HepG2 (cell line): Measurements from ENCODE around the gene VRK3. TPM values are rescaled to one million over a fixed set of nuclear protein-coding genes. Genes with fewer than 3 reads are reported as not detected.
A peak's percentile ranks its signal among the peaks of the same experiment; 100 is the strongest.

Source experiments
- CAMTA2 ChIP-seq: sonication (generic); formaldehyde crosslinking; IDR thresholded peaks from 2 replicates; pipeline ENCODE4 v1.4.0; 2020; ENCODE audit warnings: mild to moderate bottlenecking, missing genetic modification reagents, borderline replicate concordance
- GTF2F1 ChIP-seq: fragments of 150-350 bp; IDR thresholded peaks from 2 replicates; pipeline ENCODE4 v1.6.1; 2014; ENCODE audit warnings: low read length
- HMG20B ChIP-seq: conservative IDR thresholded peaks from 2 replicates; pipeline ENCODE4 v1.6.1; 2016; ENCODE audit warnings: missing genetic modification reagents, missing compliant biosample characterization
- IKZF1 ChIP-seq: fragments of 450-650 bp; IDR thresholded peaks from 2 replicates; pipeline ENCODE4 v1.7.1; 2016
- ISX ChIP-seq: sonication (generic); formaldehyde crosslinking; conservative IDR thresholded peaks from 2 replicates; pipeline ENCODE4 v1.5.0; 2020; ENCODE audit warnings: missing genetic modification reagents
- MED8 ChIP-seq: sonication (generic); formaldehyde crosslinking; IDR thresholded peaks from 2 replicates; pipeline ENCODE4 v1.8.1; 2023; ENCODE audit warnings: mild to moderate bottlenecking, missing genetic modification reagents; ENCODE audit not compliant: insufficient replicate concordance
- NKX3-1 ChIP-seq: sonication (generic); formaldehyde crosslinking; IDR thresholded peaks from 2 replicates; pipeline ENCODE4 v1.5.0; 2020; ENCODE audit warnings: missing genetic modification reagents
- RAD51 ChIP-seq: fragments of 450-650 bp; IDR thresholded peaks from 2 replicates; pipeline ENCODE4 v1.6.1; 2016; ENCODE audit warnings: borderline replicate concordance
- RXRB ChIP-seq: IDR thresholded peaks from 2 replicates; pipeline ENCODE4 v1.6.1; 2016; ENCODE audit warnings: borderline replicate concordance, missing genetic modification reagents, missing compliant biosample characterization
- SIX4 ChIP-seq: sonication (generic); formaldehyde crosslinking; IDR thresholded peaks from 2 replicates; pipeline ENCODE4 v1.4.0; 2020; ENCODE audit warnings: missing genetic modification reagents
- SSRP1 ChIP-seq: IDR thresholded peaks from 2 replicates; pipeline ENCODE4 v1.6.1; 2016; ENCODE audit warnings: control low read depth
- ZNF607 ChIP-seq: sonication (generic); formaldehyde crosslinking; IDR thresholded peaks from 2 replicates; pipeline ENCODE4 v1.5.1; 2020; ENCODE audit warnings: missing genetic modification reagents, mild to moderate bottlenecking, borderline replicate concordance
- ZNF616 ChIP-seq: sonication (generic); formaldehyde crosslinking; IDR thresholded peaks from 2 replicates; pipeline ENCODE4 v1.5.0; 2020; ENCODE audit warnings: low read depth, mild to moderate bottlenecking, missing genetic modification reagents
- ZNF766 ChIP-seq: sonication (generic); formaldehyde crosslinking; IDR thresholded peaks from 2 replicates; pipeline ENCODE4 v1.5.0; 2020; ENCODE audit warnings: missing genetic modification reagents, borderline replicate concordance
- ZSCAN9 ChIP-seq: IDR thresholded peaks from 2 replicates; pipeline ENCODE4 v1.6.1; 2016; ENCODE audit warnings: borderline replicate concordance
- polyA plus RNA-seq, 8 experiments: library from polyadenylated mRNA; depleted of rRNA in 3 of 8; stranded (reverse) in 7 of 8; unstranded in 1 of 8; fragments of >200 nt; fragmentation: Illumina TruSeq in 4 of 8; extraction: Trizol in 4 of 8; gene quantifications; 2 replicates each; pipeline versions ENCODE4 v1.2.1 to v1.2.3, GENCODE V29; 2011 to 2016; ENCODE audit warnings: low read depth in 4 of 8, missing spikeins in 1 of 8, mixed read lengths in 1 of 8; ENCODE audit not compliant: insufficient read depth in 1 of 8
- total RNA-seq, 5 experiments: library from RNA; depleted of rRNA; stranded (reverse); fragments of >200 nt; fragmentation: Illumina TruSeq; extraction: Trizol; gene quantifications; 2 replicates each; pipeline ENCODE4 v1.2.3, GENCODE V29; 2016; ENCODE audit warnings: low read depth in 1 of 5
- TF ChIP-seq, protein P1 (sequence below): sonication (generic); formaldehyde crosslinking; IDR thresholded peaks from 2 replicates; pipeline ENCODE4 v1.4.0; 2020; ENCODE audit warnings: missing genetic modification reagents
- TF ChIP-seq, protein P2 (sequence below): sonication (generic); formaldehyde crosslinking; conservative IDR thresholded peaks from 2 replicates; pipeline ENCODE4 v1.8.0; 2022; ENCODE audit warnings: missing genetic modification reagents
- TF ChIP-seq, protein P3 (sequence below): IDR thresholded peaks from 2 replicates; pipeline ENCODE4 v1.6.1; 2018; ENCODE audit warnings: missing genetic modification reagents, mild to moderate bottlenecking, missing compliant biosample characterization
- TF ChIP-seq, protein P4 (sequence below): sonication (generic); formaldehyde crosslinking; IDR thresholded peaks from 2 replicates; pipeline ENCODE4 v1.4.0; 2020; ENCODE audit warnings: missing genetic modification reagents
- TF ChIP-seq, protein P5 (sequence below): sonication (generic); formaldehyde crosslinking; IDR thresholded peaks from 2 replicates; pipeline ENCODE4 v1.8.1; 2023; ENCODE audit warnings: missing genetic modification reagents, mild to moderate bottlenecking, borderline replicate concordance

Gene VRK3
- total and polyA plus RNA-seq, 2 of the 13 experiments (the other 11 are each of a cell fraction or from before 2014, with no cell fraction given), result 23.8 to 28.3 TPM

DNA sequence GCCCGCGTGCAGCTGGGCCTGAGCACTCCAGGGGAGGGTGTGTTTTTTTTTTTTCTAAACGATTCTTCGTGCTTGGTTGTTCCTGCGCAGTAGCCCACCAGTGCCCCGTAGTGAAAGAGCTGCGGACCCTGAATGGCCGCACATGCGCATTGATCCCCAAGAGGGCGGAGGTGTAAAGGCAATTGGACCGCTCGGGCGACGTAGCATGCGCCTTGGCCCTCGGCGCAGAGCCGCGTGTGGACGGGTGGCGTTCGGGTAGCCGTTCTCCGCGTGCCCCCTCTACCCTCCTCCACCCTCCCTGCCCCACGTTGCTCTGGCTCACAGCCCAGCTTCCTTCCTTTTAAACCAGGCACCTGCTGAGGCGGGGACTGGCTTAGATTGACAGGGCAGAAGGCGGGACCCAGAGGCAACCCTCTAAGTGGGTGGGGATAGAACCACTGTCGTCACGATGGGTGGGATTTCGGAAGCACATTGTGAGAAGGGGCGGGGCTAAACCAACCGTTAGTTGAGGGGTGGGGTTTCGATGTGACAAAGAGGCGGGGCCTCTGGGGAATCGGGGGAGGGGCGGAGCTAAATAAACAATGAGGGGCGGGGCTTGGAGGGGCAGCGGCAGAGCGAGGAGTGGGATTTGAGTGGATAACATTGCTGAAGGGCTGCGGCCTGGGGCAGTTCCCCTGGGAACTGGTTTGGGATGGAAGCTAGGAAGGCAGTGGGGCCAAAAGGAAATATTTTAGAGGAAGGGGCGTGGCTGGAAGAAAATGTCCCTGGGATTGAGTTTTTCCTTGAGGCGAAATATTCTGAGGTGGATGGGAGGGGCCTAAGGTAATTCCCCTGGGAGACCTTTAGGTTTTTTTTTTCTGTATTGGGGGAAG, 95.3 kb downstream of the VRK3 start (continued):
- TF ChIP-seq, protein P1, sequence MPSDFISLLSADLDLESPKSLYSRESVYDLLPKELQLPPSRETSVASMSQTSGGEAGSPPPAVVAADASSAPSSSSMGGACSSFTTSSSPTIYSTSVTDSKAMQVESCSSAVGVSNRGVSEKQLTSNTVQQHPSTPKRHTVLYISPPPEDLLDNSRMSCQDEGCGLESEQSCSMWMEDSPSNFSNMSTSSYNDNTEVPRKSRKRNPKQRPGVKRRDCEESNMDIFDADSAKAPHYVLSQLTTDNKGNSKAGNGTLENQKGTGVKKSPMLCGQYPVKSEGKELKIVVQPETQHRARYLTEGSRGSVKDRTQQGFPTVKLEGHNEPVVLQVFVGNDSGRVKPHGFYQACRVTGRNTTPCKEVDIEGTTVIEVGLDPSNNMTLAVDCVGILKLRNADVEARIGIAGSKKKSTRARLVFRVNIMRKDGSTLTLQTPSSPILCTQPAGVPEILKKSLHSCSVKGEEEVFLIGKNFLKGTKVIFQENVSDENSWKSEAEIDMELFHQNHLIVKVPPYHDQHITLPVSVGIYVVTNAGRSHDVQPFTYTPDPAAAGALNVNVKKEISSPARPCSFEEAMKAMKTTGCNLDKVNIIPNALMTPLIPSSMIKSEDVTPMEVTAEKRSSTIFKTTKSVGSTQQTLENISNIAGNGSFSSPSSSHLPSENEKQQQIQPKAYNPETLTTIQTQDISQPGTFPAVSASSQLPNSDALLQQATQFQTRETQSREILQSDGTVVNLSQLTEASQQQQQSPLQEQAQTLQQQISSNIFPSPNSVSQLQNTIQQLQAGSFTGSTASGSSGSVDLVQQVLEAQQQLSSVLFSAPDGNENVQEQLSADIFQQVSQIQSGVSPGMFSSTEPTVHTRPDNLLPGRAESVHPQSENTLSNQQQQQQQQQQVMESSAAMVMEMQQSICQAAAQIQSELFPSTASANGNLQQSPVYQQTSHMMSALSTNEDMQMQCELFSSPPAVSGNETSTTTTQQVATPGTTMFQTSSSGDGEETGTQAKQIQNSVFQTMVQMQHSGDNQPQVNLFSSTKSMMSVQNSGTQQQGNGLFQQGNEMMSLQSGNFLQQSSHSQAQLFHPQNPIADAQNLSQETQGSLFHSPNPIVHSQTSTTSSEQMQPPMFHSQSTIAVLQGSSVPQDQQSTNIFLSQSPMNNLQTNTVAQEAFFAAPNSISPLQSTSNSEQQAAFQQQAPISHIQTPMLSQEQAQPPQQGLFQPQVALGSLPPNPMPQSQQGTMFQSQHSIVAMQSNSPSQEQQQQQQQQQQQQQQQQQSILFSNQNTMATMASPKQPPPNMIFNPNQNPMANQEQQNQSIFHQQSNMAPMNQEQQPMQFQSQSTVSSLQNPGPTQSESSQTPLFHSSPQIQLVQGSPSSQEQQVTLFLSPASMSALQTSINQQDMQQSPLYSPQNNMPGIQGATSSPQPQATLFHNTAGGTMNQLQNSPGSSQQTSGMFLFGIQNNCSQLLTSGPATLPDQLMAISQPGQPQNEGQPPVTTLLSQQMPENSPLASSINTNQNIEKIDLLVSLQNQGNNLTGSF (CRISPR knock-in tag), result no peak; the same call in none of the 2 replicates
- TF ChIP-seq, protein P2, sequence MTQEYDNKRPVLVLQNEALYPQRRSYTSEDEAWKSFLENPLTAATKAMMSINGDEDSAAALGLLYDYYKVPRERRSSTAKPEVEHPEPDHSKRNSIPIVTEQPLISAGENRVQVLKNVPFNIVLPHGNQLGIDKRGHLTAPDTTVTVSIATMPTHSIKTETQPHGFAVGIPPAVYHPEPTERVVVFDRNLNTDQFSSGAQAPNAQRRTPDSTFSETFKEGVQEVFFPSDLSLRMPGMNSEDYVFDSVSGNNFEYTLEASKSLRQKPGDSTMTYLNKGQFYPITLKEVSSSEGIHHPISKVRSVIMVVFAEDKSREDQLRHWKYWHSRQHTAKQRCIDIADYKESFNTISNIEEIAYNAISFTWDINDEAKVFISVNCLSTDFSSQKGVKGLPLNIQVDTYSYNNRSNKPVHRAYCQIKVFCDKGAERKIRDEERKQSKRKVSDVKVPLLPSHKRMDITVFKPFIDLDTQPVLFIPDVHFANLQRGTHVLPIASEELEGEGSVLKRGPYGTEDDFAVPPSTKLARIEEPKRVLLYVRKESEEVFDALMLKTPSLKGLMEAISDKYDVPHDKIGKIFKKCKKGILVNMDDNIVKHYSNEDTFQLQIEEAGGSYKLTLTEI (CRISPR knock-in tag), result no peak
- peak; percentile 97 for TF ChIP-seq SSRP1
- TF ChIP-seq SIX4, result peak; percentile 33; the same call in 1 of the 2 replicates
- no peak for TF ChIP-seq CAMTA2 (CRISPR knock-in tag)
- no peak for TF ChIP-seq MED8
- TF ChIP-seq, protein P3, sequence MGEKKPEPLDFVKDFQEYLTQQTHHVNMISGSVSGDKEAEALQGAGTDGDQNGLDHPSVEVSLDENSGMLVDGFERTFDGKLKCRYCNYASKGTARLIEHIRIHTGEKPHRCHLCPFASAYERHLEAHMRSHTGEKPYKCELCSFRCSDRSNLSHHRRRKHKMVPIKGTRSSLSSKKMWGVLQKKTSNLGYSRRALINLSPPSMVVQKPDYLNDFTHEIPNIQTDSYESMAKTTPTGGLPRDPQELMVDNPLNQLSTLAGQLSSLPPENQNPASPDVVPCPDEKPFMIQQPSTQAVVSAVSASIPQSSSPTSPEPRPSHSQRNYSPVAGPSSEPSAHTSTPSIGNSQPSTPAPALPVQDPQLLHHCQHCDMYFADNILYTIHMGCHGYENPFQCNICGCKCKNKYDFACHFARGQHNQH (CRISPR knock-in tag), result peak; percentile 67; the same call in 1 of the 2 replicates
- peak; percentile 83; the same call in 1 of the 2 replicates for TF ChIP-seq ZNF607 (CRISPR knock-in tag)
- TF ChIP-seq GTF2F1, result no peak
- TF ChIP-seq, protein P4, sequence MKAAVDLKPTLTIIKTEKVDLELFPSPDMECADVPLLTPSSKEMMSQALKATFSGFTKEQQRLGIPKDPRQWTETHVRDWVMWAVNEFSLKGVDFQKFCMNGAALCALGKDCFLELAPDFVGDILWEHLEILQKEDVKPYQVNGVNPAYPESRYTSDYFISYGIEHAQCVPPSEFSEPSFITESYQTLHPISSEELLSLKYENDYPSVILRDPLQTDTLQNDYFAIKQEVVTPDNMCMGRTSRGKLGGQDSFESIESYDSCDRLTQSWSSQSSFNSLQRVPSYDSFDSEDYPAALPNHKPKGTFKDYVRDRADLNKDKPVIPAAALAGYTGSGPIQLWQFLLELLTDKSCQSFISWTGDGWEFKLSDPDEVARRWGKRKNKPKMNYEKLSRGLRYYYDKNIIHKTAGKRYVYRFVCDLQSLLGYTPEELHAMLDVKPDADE, result no peak
- TF ChIP-seq ISX (CRISPR knock-in tag), result no peak
- TF ChIP-seq, protein P5, sequence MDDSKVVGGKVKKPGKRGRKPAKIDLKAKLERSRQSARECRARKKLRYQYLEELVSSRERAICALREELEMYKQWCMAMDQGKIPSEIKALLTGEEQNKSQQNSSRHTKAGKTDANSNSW (CRISPR knock-in tag), result no peak; the same call in 1 of the 2 replicates
- TF ChIP-seq ZNF616 (CRISPR knock-in tag), result 0 out of 2 replicates have a peak, but pooled peaks have one; percentile 56
- 0 out of 2 replicates have a peak, but pooled peaks have one; percentile 35 for TF ChIP-seq NKX3-1 (CRISPR knock-in tag)
- TF ChIP-seq ZNF766, result peak; percentile 78; the same call in 1 of the 2 replicates
- 0 out of 2 replicates have a peak, but pooled peaks have one; percentile 13 for TF ChIP-seq RXRB
- 0 out of 2 replicates have a peak, but pooled peaks have one; percentile 14 for TF ChIP-seq HMG20B (CRISPR knock-in tag)
- TF ChIP-seq IKZF1, result no peak
- no peak for TF ChIP-seq RAD51
- peak; percentile 39 for TF ChIP-seq ZSCAN9 (CRISPR knock-in tag)
